Tibial nerve (tissue), 4 donors: ENCODE data around the gene PIK3C2B. TPM values are rescaled to one million over a fixed set of nuclear protein-coding genes. Genes with fewer than 3 reads are reported as not detected.

Experiments
- DNase-seq, 2 donors: peaks; one replicate each; pipeline ENCODE4 v3.0.0-alpha.2; 2019; ENCODE audit warnings: low spot score in 2 of 2
- H3K27ac ChIP-seq, 4 donors: fragments of 200-600 bp; sonication (generic) in 3 of 4; one replicate each; pipeline ENCODE4 v1.5.1; 2017 to 2019; ENCODE audit warnings: mild to moderate bottlenecking in 1 of 4
- H3K27me3 ChIP-seq, 2 donors: fragments of 200-600 bp; sonication (generic) in 1 of 2; one replicate each; pipeline versions ENCODE4 v1.5.1 to v1.6.0; 2017 to 2019
- H3K36me3 ChIP-seq, 3 donors: fragments of 200-600 bp; sonication (generic); one replicate each; pipeline ENCODE4 v1.5.1; 2018 to 2019
- H3K4me1 ChIP-seq, 4 donors: fragments of 200-600 bp; sonication (generic) in 3 of 4; one replicate each; pipeline ENCODE4 v1.5.1; 2017 to 2019
- H3K4me3 ChIP-seq, 4 donors: fragments of 200-600 bp; sonication (generic) in 3 of 4; one replicate each; pipeline ENCODE4 v1.5.1; 2017 to 2019; ENCODE audit warnings: mild to moderate bottlenecking in 1 of 4, moderate library complexity in 1 of 4
- H3K9me3 ChIP-seq, 4 donors: fragments of 200-600 bp; sonication (generic) in 3 of 4; one replicate each; pipeline ENCODE4 v1.5.1; 2017 to 2019
- CTCF ChIP-seq, 5 experiments: fragments of 200-600 bp in 3 of 5; fragments of 450-650 bp in 2 of 5; sonication (generic) in 3 of 5; IDR thresholded peaks; one replicate each; pipeline ENCODE4 v1.5.1; 2016 to 2019; ENCODE audit warnings: antibody characterized with exemption in 5 of 5, mild to moderate bottlenecking in 3 of 5, moderate library complexity in 2 of 5
- EP300 ChIP-seq, 2 donors: sonication (generic); formaldehyde crosslinking; IDR thresholded peaks; one replicate each; pipeline ENCODE4 v1.6.1; 2017; ENCODE audit warnings: antibody characterized with exemption in 2 of 2, mild to moderate bottlenecking in 1 of 2
- POLR2A ChIP-seq, 2 donors: fragments of 450-650 bp; IDR thresholded peaks; one replicate each; pipeline ENCODE4 v1.6.1; 2017; ENCODE audit warnings: antibody characterized with exemption in 2 of 2, mild to moderate bottlenecking in 2 of 2, moderate library complexity in 2 of 2
- WGBS, 2 donors: methylation state at CpG; one replicate each; pipeline ENCODE4 v1.1.5; 2018; 5-methylcytosine and 5-hydroxymethylcytosine counted together
- total RNA-seq, 4 donors: library from RNA; depleted of rRNA; stranded (reverse); fragments of >200 nt; gene quantifications; one replicate each; pipeline ENCODE4 v1.1.0, GENCODE V29; 2016

Gene PIK3C2B
- total RNA-seq, 4 donors from 2014 or later, result 18.0 to 67.2 (median 32.5) TPM

- H3K4me3 ChIP-seq, result no peak overlapping the region
- H3K4me1 ChIP-seq, result peaks cover 0 to under 1% (median 0%) of the 10 kb centered on the region in 4 donors
- WGBS, 2 donors, result 92 to 97% methylated on average over 1 of the region's 1 CpG
- H3K9me3 ChIP-seq, result no peaks in the 10 kb centered on the region
- no peak for DNase-seq
- H3K27ac ChIP-seq, result no peak overlapping the region
- H3K36me3 ChIP-seq, result peaks cover 0 to 97% (median 29%) of the 10 kb centered on the region in 3 donors
- no peak for TF ChIP-seq EP300 (IDR thresholded peaks at IDR 0.05)
- TF ChIP-seq POLR2A (IDR thresholded peaks at IDR 0.05), result no peak
- TF ChIP-seq CTCF (IDR thresholded peaks at IDR 0.05), result no peak
- no peaks in the 10 kb centered on the region for H3K27me3 ChIP-seq
Measured at GRCh38 chr1:204530932-204531331, 36.3 kb upstream of the PIK3C2B start.

GRCh38 chr1:204529371-204529895 is 34.8 kb upstream of the PIK3C2B start:
- no peaks in the 10 kb centered on the region for H3K9me3 ChIP-seq
- H3K4me3 ChIP-seq, result no peak overlapping the region
- no peaks in the 10 kb centered on the region for H3K27me3 ChIP-seq
- TF ChIP-seq POLR2A (IDR thresholded peaks at IDR 0.05) (no peak), EP300 (IDR thresholded peaks at IDR 0.05) (no peak), CTCF (IDR thresholded peaks at IDR 0.05) (no peak)
- DNase-seq, result no peak
- 82 to 93% methylated on average over 6 to 7 of the region's 7 CpGs for WGBS, 2 donors
- peaks cover 0 to 93% (median 32%) of the 10 kb centered on the region in 3 donors for H3K36me3 ChIP-seq
- H3K4me1 ChIP-seq, result no peaks in the 10 kb centered on the region
- no peak overlapping the region for H3K27ac ChIP-seq

GRCh38 chr1:204528677-204529076 is 34.1 kb upstream of the PIK3C2B start:
- Histone ChIP-seq H3K4me1 (no peaks in the 10 kb centered on the region), H3K27me3 (no peaks in the 10 kb centered on the region), H3K4me3 (no peak overlapping the region), H3K9me3 (no peaks in the 10 kb centered on the region), H3K36me3 (peaks cover 0 to 93% (median 36%) of the 10 kb centered on the region in 3 donors), H3K27ac (no peak overlapping the region)
- WGBS, 2 donors, result 85 to 92% methylated on average over 7 to 8 of the region's 8 CpGs
- no peak for DNase-seq
- TF ChIP-seq POLR2A (IDR thresholded peaks at IDR 0.05) (no peak), CTCF (IDR thresholded peaks at IDR 0.05) (no peak), EP300 (IDR thresholded peaks at IDR 0.05) (no peak)

- no peaks in the 10 kb centered on the region for H3K27me3 ChIP-seq
- no peak for DNase-seq
- TF ChIP-seq POLR2A (IDR thresholded peaks at IDR 0.05) (no peak), CTCF (IDR thresholded peaks at IDR 0.05) (no peak), EP300 (IDR thresholded peaks at IDR 0.05) (no peak)
- H3K27ac ChIP-seq, result no peak overlapping the region
- no peaks in the 10 kb centered on the region for H3K4me1 ChIP-seq
- H3K9me3 ChIP-seq, result no peaks in the 10 kb centered on the region
- WGBS, 2 donors, result 94 to 95% methylated on average over 5 of the region's 5 CpGs
- H3K36me3 ChIP-seq, result peaks cover 0 to 91% (median 36%) of the 10 kb centered on the region in 3 donors
- no peak overlapping the region for H3K4me3 ChIP-seq
Measured at GRCh38 chr1:204528241-204528640, 33.6 kb upstream of the PIK3C2B start.

GRCh38 chr1:204524986-204525385 is 30.4 kb upstream of the PIK3C2B start:
- H3K4me3 ChIP-seq, result no peak overlapping the region
- DNase-seq, result no peak
- peaks cover 0 to 63% (median 25%) of the 10 kb centered on the region in 3 donors for H3K36me3 ChIP-seq
- WGBS, 2 donors, result 82 to 86% methylated on average over 3 of the region's 3 CpGs
- H3K27ac ChIP-seq, result no peak overlapping the region
- TF ChIP-seq EP300 (IDR thresholded peaks at IDR 0.05) (no peak), CTCF (IDR thresholded peaks at IDR 0.05) (no peak), POLR2A (IDR thresholded peaks at IDR 0.05) (no peak)
- H3K4me1 ChIP-seq, result peaks cover 0 to 19% (median 5%) of the 10 kb centered on the region in 4 donors
- H3K27me3 ChIP-seq, result no peaks in the 10 kb centered on the region
- no peaks in the 10 kb centered on the region for H3K9me3 ChIP-seq
